ENCODE data around the gene SLX4IP.

Gene SLX4IP

GRCh38 chr20:10551732-10552724 is 116.9 kb downstream of the SLX4IP start:
- DNase-seq (ENCODE audit: low spot score), result no peak

GRCh38 chr20:10553326-10553984 is 118.3 kb downstream of the SLX4IP start:
- DNase-seq (ENCODE audit: low spot score), result peak; percentile 50

GRCh38 chr20:10554285-10554684 is 119.2 kb downstream of the SLX4IP start:
- no peak for DNase-seq (ENCODE audit: low spot score)

- DNase-seq (ENCODE audit: low spot score), result no peak
Observed at GRCh38 chr20:10555393-10555792, 120.3 kb downstream of the SLX4IP start.

- no peak for DNase-seq (ENCODE audit: low spot score)
Observed at GRCh38 chr20:10555865-10556308, 120.8 kb downstream of the SLX4IP start.

GRCh38 chr20:10556519-10557083 is 121.5 kb downstream of the SLX4IP start:
- no peak for DNase-seq (ENCODE audit: low spot score)

- DNase-seq (ENCODE audit: low spot score), result no peak
Observed at GRCh38 chr20:10557685-10558084, 122.6 kb downstream of the SLX4IP start.

- no peak for DNase-seq (ENCODE audit: low spot score)
Observed at GRCh38 chr20:10558635-10559187, 123.6 kb downstream of the SLX4IP start.

GRCh38 chr20:10559266-10559665 is 124.2 kb downstream of the SLX4IP start:
- DNase-seq (ENCODE audit: low spot score), result no peak

- no peak for DNase-seq (ENCODE audit: low spot score)
Observed at GRCh38 chr20:10560686-10561085, 125.6 kb downstream of the SLX4IP start.

- no peak for DNase-seq (ENCODE audit: low spot score)
Observed at GRCh38 chr20:10561302-10561701, 126.2 kb downstream of the SLX4IP start.

GRCh38 chr20:10562899-10563298 is 127.8 kb downstream of the SLX4IP start:
- DNase-seq (ENCODE audit: low spot score), result no peak

- DNase-seq (ENCODE audit: low spot score), result no peak
Observed at GRCh38 chr20:10563935-10564492, 128.9 kb downstream of the SLX4IP start.

- DNase-seq (ENCODE audit: low spot score), result no peak
Observed at GRCh38 chr20:10565191-10565921, 130.3 kb downstream of the SLX4IP start.

GRCh38 chr20:10565922-10566897 is 131.1 kb downstream of the SLX4IP start:
- no peak for DNase-seq (ENCODE audit: low spot score)

- no peak for DNase-seq (ENCODE audit: low spot score)
Observed at GRCh38 chr20:10568032-10568431, 132.9 kb downstream of the SLX4IP start.

- no peak for DNase-seq (ENCODE audit: low spot score)
Observed at GRCh38 chr20:10571313-10571815, 136.3 kb downstream of the SLX4IP start.

- no peak for DNase-seq (ENCODE audit: low spot score)
Observed at GRCh38 chr20:10572853-10573252, 137.7 kb downstream of the SLX4IP start.

GRCh38 chr20:10573273-10573950 is 138.3 kb downstream of the SLX4IP start:
- no peak for DNase-seq (ENCODE audit: low spot score)
